NCI-H128 (cell line): Measurements from ENCODE around the gene HNRNPL.

Source experiments
- DNase-seq: peaks from one replicate; lab custom pipeline; 2025; ENCODE audit not compliant: unreplicated experiment; lab: John Stamatoyannopoulos, UW

The HNRNPL gene

DNA sequence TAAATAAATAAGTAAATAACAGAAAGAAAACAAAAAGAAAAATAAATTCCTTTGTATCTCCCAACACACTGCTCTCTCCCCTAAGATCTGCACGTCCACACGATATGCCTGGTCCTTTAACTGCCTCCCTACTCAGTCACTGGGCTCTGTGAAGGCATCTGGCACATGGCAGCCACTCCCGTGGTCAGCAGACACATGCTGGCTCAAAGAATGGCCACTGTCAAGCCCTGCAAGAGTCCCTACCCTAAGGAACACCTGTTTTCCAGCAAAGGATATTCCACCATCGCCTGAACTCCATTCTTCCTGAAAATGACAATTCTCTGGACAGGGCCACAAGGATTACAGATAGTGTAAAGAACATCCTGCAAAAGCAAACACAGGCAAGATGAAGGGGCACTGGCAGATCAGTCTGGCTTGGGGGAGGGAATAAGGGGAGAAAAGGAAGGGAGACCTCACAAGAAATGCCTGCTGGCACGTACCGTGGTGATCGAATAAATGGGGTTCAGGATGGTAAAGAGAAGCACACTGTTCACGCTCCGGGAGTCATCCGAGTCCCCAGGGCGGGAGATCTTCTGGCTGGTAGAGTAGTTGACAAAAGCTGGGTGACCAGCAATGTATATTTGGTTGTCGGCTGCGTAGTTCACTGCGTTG lies 4.3 kb downstream of the HNRNPL start:
- DNase-seq = no peak

DNA sequence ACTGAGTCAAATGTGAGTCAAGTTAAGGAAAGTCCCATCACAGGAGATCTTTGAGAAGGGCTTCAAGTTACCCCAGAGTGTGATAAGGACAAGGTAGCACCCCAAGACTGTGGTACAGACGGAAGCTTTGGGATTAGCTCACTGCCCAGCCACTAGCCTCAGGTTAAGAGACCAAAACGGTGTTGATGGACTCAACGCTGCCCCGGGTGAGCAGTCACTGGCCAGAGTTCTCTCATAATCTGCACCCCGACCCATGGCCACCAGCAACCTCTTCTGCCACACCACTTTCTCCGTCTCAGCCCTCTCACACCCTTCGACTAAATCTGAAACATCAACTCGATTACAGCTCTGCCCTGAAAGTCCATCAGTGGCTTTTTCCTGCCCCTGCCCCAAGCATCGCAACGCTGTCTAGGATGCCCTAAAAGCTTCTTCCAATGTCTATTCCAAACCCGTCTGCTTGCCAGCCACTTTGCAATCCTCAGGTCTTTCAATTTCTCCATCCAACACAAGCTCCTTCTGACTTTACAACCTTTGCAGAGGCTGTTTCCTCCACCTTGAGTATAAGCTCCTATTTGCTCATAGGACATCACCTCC lies 5.6 kb downstream of the HNRNPL start:
- no peak for DNase-seq

DNA sequence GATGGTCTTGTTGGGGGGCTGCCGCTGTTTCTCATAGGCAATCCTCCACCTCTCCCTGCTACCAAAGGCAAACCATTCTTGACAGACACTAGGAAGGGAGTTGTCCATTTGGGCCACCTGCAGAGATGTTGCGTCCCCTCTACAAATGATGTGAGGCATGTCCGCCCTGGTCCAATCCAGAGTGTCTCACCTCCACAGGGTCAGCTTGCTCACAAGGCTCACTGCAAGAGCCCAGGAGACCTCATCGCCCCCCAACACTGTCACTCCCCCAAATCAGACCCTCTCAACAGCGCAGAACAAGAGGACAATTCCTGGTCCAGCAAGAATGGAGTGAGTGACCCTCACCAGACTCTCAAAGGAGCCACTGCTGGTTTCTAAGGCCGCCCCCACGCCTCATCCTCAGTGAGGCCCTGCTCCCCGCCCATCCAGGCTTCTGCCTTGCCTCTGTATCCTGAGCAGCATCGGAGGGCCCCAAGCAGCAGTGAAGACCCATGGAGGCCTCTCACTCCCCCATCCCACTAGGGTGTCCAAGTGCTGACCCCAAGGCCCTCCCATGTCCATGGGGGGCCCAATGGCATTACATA lies 6.5 kb downstream of the HNRNPL start:
- DNase-seq = no peak

DNA sequence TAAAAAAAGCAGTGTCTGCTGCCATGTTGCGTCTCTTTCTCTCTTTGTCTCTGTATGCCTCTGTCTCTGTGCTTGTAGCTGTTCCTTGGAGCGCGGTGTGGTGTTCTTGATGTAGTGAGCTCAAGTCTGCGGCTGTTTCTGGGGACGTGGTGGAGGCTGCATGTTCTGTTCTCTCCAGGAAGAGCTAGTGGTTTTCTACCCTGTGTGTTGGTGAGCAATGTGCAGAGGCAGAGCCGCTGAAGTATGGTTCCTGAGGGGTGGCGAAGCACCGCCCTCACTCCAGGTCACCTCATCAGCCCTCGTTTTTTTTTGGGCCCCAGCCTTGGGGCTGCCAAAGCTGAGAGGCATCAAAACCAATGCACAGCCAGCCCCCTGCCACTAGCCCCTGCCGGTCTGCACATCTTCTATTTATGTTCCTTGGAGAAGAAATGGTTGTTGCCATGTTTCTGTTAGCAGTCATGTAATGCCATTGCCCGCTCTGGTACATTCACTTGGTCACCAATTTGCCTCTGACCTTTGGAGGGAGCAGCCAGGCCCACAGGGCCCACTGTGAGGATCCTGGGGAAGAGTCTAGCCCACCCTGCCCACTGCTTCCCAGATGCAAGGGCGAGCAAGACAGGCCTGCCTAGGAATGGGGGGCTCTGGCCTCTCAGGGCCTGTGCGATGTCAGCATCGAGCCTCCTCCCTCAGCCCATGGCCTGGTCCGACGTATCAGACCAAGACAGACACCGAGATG lies 7.2 kb downstream of the HNRNPL start:
- DNase-seq = no peak

DNA sequence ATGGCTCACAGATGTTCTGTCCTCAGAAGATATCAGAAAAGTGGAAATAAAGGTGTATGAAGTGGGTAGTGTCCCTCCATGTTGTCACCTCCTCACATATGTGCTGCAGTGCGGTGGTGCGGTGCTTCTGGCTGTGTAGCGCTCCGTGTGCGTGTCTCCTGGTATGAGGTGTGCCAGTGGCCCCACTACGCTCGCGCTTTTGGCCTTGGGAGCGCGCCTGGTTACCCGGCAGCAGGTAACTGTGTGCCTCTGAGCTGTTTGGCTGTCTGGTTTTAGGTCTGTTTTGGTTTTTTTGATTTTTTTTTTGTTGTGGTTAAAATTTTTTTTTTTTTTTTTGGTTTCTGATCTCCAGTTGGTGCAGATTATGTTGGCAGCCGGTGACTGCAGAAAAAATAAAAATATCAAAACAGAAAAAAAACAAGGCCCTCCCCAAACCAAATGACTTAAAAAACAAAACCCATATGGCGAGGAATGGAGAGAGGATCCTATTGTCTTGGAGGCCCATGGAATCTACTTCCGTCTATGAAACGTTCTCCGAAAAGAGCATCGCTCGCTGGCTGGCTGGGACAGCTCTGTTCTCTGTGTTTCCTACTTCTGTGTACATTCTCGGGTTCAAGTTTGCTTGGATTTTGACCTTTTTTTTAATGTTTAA lies 7.9 kb downstream of the HNRNPL start:
- no peak for DNase-seq

DNA sequence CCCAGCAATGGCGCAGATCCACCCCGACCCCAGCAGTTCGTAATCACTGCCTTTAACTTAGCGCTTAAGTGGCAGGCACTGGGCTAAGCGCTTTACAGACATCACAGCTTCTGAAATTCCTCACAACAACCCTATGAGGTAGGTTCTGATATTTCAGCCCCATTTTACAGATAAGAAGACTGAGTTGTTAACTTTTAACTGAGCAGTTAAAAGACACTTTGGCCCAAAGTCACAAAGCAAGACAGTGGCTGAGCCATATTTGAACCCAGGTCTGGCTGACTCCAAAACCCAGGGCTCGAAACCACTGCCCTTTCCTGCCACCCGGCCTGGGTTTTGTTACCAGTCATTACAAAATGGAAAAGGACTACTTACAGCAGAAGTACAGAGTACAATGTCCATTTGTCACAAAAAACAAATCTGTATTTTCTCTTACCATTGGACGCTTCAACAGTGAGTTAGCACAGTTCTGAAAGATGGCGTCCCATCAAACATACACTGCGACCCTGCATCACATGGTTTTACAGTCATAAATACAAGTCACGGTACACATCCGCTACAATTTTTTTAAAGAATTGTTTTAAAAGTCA lies 8.5 kb downstream of the HNRNPL start:
- DNase-seq = no peak

DNA sequence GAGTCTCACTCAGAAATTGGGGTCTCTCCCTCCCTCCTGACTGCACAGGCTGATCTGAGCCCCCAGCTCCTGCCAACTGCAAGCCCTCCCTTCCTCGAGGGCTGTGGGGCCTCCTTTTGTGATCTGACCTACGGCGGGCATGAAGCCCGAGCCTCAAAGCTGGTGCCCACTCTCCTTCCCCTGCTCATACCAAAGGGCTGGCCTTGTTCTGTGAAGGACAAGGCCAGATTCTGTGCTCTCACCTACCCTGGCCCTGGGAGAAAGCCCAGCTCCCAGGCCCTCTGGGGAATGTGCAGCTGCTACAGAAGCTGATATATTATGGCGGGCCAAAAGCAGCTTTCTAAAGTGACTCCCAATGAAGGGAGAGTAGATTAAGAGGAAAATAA lies 9.2 kb downstream of the HNRNPL start:
- no peak for DNase-seq

DNA sequence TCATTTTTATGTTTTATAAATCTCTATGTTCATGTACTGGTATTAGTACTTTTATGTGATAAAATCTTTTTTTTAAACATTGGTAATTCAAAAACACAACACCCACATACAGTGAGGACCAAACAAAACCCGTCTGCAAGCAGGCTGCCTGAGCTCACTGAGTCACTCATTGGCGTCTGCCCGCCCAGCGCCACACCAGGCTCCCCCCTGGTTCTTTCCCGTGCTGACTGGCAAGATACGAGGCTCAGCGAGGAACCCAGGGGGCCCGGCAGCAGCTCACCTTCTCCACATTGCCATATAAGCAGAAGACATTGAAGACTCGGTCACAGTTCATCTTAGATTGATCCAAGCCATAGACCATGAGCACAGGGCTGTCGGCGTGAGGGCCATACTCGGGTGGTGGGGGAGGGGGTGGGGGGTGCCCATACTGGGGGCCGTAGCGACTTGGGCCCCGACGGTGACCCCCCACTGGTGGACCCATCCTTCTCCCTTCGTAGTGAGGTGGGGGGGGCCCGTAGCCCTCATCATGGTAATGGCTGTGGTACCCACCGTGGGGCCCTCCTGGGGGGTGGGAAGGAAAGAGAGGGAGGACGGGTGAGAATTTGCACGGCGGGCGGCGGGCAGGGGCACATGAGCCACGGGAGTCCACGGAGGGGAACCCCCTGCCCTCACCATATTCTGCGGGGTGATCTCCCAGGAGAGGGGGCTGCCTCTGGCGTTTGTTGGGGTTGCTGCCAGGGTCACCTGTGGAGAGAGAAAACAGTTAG lies 9.8 kb downstream of the HNRNPL start:
- no peak for DNase-seq

DNA sequence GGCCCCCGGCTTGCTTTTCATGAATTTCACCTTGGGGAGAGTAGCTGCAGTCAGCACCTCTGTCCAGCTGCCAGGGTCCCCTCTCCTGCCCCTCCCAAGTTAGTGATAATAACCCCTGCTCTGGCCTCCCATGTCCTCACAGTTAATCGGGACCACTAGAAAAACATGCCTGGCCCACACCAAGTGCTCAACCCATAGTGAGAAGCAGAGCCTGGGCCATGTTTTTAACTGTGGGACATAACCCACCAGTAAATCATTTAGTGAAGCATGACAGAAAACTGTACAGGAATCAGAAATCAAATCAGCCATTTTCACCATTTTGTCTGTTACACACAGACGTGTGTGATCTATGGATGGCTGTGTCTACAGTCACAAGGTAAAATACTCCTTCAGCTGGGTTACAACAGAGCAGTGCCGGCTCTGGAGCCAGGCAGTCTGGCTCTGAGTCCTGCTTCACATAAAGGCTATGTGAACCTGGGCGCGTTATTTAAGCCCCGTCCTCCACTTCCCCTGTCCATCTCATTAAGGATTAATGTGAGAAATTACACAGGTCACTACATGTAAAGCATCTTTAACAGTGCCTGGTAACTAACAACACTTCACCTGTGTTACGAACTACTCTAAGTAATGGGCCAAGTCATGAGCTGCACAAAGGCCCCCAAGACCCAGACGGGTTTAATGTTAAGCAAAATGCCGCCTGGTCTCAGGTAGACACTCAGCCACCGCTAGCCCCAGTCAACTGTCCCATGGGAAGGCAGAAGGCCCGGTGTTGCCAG lies 10.6 kb downstream of the HNRNPL start:
- DNase-seq = no peak

DNA sequence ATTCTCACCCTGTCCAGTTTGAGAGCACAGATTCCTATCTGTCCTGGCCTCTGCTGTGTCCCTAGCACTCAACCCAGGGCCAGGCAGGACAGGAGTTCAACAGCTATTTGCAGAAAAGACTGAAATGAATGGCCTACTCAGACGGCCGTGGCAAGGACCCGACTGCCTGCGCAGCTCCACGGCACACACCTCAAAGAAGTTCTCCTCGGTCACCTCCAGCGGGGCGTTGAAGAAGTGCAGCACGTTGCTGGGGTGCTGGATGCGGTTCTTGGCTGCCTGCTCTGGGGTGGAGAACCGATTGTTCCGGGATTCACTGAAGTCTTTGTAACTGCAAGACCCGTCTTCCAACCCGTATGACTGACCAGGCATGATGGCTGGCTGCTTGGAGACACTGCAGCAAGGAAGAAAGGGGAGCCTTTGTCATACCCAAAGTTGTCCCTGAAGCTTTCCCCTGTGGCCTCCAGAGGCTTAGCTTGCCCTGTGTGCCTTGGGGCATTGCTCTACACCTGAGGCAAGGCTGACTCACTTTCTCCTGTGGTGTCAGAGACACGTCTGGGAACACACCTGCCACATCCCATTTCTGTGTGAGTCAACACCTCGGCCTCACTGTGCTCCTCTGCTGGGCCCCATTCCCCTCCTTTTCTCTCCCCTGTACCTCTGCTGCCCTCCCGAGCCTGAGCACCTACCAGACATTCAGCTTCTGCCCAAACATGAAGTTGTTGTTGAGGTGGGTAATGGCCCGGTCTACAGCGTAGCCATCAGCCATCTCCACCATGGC lies 11.4 kb downstream of the HNRNPL start:
- DNase-seq = no peak

DNA sequence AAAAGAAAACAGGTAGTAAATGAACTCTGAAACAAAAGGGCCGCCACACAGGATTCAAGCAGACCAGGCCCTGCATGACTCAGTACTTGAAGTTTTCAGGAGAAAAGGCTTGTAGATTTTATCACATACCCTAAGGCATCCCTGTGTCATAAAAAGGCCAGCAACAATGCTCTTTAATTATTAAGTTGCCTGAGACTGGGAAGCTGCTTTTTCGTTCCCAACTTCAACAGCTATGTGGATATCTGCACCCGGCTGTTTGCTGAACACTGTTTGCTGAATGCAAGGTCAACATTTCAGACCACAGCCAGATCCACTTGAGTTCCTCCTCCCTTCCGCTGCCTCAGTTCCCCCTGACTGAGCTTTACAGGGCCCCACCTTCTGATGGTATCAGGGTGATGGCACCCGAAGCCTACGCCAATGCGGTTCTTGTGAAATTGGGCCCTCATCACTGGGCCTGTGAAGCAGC lies 12.1 kb downstream of the HNRNPL start:
- DNase-seq = no peak

DNA sequence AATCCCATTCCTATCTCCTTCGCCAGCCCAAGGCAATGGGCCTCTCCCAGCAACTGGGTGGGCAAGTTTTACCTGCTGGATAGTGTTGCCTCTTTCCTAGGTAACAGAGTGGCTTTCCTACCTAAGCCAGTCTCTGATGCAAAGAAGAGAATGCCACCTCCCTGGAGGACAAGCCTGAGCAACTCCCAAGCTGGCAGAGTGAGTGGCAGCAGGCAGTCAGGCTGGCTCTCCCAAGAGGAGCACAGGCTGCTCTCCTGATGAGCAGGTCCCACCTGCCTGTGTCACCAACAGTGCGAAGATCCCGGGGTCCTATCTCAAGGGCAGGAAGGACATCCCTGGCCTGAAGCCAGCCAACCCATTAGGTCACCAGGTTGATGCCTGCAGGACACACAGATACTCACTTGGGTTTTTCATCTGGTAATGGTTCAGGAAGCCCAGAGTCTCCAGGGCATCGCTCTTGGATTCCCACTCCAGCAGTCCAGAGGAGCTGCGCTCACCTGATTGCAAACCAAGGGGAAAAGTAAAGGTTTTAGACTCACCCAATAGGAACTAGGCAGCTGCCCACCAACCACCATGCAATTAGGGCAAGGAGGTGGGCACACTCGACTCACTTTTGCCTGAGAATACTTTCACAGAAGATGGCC lies 12.7 kb downstream of the HNRNPL start:
- DNase-seq = no peak

DNA sequence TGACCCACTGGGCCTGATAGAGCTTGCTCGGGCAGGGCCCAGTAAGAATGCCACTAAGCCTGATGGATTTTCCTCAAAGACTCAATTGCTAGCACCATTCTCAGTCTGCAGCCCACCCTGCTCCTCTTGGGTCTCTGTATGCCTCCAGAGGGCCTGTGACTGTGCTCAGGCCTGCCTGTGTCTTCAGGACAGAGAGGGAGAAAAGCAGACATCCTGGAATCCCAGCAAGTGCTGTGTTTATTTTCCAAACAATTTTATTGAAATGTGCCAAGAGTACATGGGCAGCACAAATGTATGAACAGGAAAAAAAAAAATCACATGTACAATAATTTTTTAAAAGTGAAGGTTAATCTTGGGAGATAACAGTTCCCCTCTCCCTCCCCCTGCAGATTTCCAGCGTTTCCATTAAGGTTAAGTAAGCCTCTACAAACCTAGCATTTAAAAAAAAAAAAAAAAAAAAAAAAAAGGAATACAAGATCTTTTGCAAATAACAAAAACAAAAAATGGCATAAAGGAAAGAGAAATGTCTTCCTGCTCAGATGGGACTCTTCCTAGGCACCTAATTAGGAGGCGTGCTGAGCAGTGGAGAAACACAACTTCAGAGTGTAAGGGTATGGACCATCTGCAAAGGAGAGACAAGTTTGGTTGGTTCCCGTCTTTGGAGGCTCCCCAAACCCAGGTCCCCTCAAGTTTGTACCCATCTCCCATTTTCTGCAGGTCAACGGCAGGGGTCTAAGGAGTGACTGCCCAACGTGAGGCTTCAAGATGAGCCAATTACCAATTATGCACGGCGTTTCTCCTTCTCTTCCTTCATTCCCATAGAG lies 13.4 kb downstream of the HNRNPL start:
- DNase-seq = no peak

DNA sequence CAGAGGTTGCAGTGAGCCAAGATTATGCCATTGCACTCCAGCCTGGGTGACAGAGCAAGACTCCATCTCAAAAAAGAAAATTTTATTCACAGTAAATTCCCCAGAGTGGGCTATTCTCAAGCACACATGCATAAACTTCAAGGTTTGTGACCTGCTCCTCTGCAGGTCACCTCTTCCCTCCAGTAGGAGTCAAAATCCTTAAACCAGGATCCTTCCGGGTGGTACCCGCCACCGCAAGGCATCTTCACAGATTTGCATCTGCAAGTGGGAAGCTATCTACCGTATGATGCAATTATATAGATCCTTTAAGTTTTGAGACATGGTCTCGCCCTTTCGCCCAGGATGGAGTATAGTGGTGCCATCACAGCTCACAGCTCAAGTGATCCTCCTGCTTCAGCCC lies 15.2 kb downstream of the HNRNPL start:
- no peak for DNase-seq

DNA sequence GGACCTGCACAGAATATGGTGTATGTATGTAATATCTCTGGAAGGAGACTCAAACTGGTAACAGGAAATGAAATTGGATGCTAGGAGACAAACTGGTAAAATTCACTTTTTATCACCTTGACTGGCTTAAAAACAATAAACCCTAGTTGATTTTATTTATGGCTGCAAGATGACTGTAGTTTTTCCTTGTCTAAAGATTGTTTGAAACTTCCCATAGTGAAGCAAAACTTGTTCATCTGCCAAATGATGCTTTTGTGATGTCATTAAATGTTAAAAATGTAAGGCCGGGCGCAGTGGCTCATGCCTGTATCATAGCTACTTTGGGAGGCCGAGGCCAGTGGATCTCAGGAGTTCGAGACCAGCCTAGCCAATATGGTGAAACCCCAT lies 15.7 kb downstream of the HNRNPL start:
- DNase-seq = no peak

DNA sequence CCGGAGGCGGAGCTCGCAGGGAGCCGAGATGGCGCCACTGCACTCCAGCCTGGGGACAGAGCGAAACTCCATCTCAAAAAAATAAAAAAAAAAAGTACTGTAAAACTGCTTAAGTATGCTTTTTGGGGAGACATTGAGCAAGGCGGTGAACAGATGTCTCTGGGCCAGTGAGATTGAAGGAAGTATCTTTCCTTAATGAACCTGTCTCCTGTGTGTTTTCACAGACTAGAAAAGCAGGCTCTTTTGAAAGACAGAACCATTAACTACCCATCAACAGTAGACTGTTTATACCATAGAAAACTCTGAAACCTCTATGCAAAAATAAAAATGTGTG lies 16.7 kb downstream of the HNRNPL start:
- no peak for DNase-seq

DNA sequence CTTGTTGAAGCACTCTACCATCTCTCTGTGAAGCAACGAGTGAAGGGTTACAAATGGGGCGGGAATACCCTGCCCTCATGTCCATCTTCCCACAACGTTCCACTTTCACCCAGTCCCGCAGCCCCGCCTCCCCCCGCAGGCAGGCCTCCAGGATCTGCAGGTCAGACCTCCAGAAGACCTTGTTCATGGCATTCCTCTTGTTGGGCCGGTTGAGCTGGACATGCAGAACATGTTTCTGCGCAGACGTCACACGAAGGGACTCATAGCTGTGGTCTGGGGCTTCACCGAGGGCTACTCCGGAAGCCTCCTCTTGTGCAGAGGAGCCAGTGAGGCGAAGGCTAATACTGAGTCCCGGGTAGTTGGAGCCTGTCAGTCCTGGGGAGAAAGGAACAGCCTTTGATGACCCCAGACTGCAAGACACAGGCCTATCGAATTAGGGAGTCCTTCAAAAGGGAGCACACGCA lies 18.6 kb downstream of the HNRNPL start:
- DNase-seq = no peak
